GM12878 (cell line): Measurements from ENCODE around the gene HDAC9.

Source experiments
- FOXM1 ChIP-seq: IDR thresholded peaks from 2 replicates; pipeline ENCODE4 v1.6.1; 2012; ENCODE audit warnings: low read depth, mild to moderate bottlenecking, inconsistent platforms, low read length, moderate library complexity
- TF ChIP-seq, protein P1 (sequence below), 3 experiments: IDR thresholded peaks in 2 of 3; conservative IDR thresholded peaks in 1 of 3; 2 replicates each; pipeline ENCODE4 v1.5.1; 2011; ENCODE audit warnings: low read depth in 3 of 3, low read length in 3 of 3, mild to moderate bottlenecking in 3 of 3, control low read depth in 2 of 3, moderate library complexity in 2 of 3, inconsistent platforms in 1 of 3, mixed read lengths in 1 of 3; ENCODE audit not compliant: control insufficient read depth in 2 of 3, insufficient read depth in 1 of 3; ENCODE audit errors: extremely low read depth in 1 of 3

DNA sequence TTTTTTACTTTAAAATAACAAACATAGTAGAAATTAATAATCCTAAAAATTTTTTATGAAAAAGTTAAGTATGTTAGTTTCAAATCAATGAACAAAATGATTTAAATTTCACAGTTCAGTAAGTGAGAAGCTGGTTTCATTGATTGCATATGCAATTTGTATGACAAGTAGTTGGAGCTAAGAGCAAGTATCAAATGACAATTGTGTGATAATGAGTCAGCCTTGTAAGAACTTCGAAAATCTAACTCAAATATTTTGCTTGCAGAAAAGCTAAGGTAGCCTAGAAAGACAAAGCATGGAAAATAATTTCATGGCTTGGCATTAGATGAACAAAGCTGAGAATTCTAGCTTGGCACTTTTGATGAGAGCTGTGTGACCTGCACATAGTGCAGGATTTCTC lies 111.5 kb downstream of the HDAC9 start:
- TF ChIP-seq, protein P1, sequence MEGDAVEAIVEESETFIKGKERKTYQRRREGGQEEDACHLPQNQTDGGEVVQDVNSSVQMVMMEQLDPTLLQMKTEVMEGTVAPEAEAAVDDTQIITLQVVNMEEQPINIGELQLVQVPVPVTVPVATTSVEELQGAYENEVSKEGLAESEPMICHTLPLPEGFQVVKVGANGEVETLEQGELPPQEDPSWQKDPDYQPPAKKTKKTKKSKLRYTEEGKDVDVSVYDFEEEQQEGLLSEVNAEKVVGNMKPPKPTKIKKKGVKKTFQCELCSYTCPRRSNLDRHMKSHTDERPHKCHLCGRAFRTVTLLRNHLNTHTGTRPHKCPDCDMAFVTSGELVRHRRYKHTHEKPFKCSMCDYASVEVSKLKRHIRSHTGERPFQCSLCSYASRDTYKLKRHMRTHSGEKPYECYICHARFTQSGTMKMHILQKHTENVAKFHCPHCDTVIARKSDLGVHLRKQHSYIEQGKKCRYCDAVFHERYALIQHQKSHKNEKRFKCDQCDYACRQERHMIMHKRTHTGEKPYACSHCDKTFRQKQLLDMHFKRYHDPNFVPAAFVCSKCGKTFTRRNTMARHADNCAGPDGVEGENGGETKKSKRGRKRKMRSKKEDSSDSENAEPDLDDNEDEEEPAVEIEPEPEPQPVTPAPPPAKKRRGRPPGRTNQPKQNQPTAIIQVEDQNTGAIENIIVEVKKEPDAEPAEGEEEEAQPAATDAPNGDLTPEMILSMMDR (IDR thresholded peaks at IDR 0.05 in 2 of 3, conservative IDR thresholded peaks at IDR 0.05 in 1 of 3; ENCODE audit: control insufficient read depth in 2 of 3, extremely low read depth in 1 of 3, insufficient read depth in 1 of 3, low read depth in 3 of 3, low read length in 3 of 3): no peak
- TF ChIP-seq FOXM1: no peak
